Superior temporal gyrus (tissue), 1 donor: ENCODE results near the gene BTG2.
"Not testable (repeated sequence)": the region's sequence is repeated elsewhere in the genome, so short reads cannot be mapped to it uniquely, and the experiment has no call there.

Experiments
- DNase-seq: peaks from one replicate; pipeline ENCODE4 v3.0.0-alpha.2; 2016; ENCODE audit errors: extremely low spot score

BTG2 gene, protein sequence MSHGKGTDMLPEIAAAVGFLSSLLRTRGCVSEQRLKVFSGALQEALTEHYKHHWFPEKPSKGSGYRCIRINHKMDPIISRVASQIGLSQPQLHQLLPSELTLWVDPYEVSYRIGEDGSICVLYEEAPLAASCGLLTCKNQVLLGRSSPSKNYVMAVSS

DNA sequence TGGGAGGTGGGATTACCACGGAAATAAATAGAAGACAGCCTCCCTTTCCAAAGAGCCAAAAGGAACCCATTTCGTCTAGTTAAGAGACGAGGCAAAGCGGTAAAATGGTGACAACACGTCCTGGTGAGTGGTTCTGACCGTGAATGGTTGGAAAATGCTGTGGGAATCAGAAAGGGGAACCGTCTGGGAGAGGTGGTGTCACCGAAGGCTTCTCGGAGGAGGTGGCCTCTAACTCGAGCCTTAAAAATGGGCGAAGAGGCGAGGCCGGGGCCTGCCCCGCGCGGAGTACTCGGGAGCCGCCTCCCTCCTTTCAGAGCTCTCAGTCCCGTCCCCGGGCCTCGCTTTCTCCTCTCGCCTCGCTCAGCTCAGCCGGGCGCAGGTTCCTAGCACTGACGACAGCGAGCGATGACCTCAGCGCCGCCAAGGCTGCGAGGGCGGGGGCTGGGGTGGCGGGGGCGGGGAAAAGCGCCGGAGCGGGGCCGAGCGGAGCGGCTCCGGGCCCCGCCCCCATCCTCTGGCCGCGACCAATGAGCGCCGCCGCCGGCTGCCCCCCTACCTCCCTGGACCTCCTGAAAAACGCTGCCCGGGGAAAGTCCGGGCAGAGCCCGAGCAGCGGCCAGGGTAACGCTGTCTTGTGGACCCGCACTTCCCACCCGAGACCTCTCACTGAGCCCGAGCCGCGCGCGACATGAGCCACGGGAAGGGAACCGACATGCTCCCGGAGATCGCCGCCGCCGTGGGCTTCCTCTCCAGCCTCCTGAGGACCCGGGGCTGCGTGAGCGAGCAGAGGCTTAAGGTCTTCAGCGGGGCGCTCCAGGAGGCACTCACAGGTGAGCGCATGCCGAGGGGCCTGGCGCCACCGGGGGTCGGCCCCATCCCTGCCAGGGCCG is at the start of gene BTG2:
TSS of gene BTG2 (plus strand) at position 601 of the 890 bp plus-strand sequence. CDS start at position 689, 88 bp downstream.
- DNase-seq = peak; percentile 93

GRCh38 chr1:203256636-203257035 is 48.7 kb upstream of the BTG2 start:
- DNase-seq = not testable (repeated sequence)

- DNase-seq = no peak
Measured at GRCh38 chr1:203263496-203263895, 41.8 kb upstream of the BTG2 start.

GRCh38 chr1:203264052-203264501 is 41.2 kb upstream of the BTG2 start:
- DNase-seq = peak; percentile 60

DNA sequence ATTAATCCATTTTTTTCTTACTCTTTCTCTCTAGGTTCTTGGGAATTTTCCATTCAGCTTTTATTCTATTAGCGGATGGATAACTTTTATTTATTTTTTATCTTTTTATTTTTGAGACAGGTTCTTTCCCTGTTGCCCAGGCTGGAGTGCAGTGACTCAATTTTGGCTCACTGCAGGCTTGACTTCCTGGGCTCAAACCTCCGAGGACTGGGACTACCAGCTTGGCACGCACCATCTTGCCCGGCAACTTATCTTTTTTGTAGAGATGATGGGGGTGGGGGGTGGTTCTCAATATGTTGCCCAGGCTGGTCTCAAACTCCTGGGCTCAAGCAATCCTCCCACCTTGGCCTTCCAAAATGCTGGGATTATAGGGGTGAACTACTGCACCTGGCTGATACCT is 39.8 kb upstream of the BTG2 start:
- DNase-seq = no peak

DNA sequence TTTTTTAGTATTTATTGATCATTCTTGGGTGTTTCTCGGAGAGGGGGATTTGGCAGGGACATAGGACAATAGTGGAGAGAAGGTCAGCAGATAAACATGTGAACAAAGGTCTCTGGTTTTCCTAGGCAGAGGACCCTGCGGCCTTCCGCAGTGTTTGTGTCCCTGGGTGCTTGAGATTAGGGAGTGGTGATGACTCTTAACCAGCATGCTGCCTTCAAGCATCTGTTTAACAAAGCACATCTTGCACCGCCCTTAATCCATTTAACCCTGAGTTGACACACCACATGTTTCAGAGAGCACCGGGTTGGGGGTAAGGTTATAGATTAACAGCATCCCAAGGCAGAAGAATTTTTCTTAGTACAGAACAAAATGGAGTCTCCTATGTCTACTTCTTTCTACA is 39.2 kb upstream of the BTG2 start:
- DNase-seq = not testable (repeated sequence)

DNA sequence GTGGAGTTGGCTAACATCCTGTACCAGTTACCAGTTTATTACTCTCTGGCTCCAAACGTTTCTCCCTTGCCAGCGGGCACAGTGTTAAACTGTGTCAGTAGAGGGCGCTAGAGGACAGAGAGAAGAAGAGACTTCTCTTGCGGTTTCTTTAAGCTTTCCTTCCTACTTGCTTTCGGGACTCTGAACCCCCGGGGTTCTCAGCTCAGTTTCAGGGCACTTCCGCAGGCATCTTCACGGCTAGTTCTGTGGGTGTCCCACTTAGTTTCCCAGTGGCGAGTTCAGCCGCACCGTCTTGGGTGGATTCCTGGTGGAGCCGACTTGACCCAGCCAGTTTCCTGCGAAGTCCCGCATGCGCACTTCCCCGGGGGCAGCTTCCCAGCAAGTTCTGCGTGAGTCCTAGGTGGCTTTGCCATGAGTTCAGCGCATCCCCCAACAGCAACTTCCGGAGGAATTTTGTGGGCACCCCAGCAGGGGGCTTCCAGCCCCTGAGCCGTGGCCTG is 37.9 kb upstream of the BTG2 start:
- DNase-seq = peak; percentile 99

GRCh38 chr1:203267912-203268311 is 37.4 kb upstream of the BTG2 start:
- no peak for DNase-seq

DNA sequence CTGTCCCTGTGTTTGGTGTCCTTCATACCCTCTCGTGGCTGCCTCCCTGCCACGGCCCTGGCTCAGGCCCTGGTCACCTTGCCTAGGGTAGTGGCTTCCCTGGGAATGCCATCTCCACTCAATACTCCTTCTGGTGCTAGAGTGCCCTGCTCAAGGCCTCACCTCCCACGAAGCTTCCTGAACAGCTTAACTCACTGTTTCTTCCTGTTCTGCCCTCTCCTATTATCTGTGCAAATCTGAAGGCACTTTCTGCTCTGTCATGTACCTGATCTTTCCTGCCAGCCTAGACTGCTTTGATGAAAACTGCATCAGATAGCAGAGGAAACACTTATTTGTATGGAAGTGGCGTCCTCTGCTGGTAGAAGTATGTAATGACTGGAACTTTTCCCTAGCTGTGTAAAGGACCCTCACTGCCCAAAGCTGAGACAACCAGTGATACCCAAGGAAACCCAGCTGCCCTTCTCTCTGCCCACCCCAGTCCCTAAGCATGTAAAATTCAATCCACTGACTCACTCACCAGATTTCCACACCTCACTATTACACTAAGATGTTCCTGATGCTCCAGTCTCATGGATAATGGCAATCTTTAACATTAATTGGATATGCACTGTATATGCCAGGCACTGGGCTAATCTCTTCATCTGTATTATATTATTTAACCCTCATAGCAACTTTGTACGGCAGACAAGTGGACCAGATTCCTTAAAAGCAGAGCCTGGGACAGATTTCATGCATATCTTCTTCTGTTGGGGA is 36.2 kb upstream of the BTG2 start:
- peak; percentile 93 for DNase-seq

- no peak for DNase-seq
Measured at GRCh38 chr1:203269654-203270020, 35.7 kb upstream of the BTG2 start.

DNA sequence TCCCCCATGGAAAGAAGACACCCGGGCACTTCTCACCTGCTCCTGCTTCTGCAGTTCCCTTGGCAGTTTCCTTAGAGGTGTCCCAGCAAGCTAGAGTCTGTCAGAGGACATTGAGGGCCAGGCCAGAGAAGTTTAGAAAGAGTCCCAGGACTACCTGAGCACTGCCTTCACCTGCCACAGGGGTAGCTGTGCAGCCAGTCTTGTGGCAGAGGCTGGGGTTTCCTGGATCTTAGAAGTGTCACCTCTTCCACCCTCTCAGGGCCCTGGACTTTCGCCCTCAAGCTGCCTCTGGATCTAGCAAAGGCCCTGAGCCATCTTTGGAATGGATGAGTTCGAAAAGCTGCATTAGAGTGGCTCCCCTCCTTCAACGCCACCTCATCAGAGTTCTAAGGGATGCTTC is 34.9 kb upstream of the BTG2 start:
- no peak for DNase-seq

GRCh38 chr1:203271018-203271743 is 34.1 kb upstream of the BTG2 start:
- peak; percentile 84 for DNase-seq

GRCh38 chr1:203271962-203272632 is 33.2 kb upstream of the BTG2 start:
- DNase-seq = no peak

GRCh38 chr1:203272633-203273205 is 32.6 kb upstream of the BTG2 start:
- no peak for DNase-seq

- DNase-seq = peak; percentile 96
Measured at GRCh38 chr1:203273206-203273868, 32.0 kb upstream of the BTG2 start.

- peak; percentile 56 for DNase-seq
Measured at GRCh38 chr1:203273869-203274602, 31.3 kb upstream of the BTG2 start.

- peak; percentile 96 for DNase-seq
Measured at GRCh38 chr1:203274603-203275381, 30.5 kb upstream of the BTG2 start.

- no peak for DNase-seq
Measured at GRCh38 chr1:203275656-203276272, 29.6 kb upstream of the BTG2 start.
